Upper lobe of left lung (tissue), 6 donors: ENCODE results near the gene SMAD6. TPM values are rescaled to one million over a fixed set of nuclear protein-coding genes. Genes with fewer than 3 reads are reported as not detected.

ENCODE experiments used
- ATAC-seq, 2 donors: fragments of 200-7000 bp; cut with Tn5 transposase; one replicate each; pipeline ENCODE4 v1.9.1; 2022; ENCODE audit warnings: mild to moderate bottlenecking in 2 of 2, moderate library complexity in 2 of 2; ENCODE audit not compliant: low FRiP score in 2 of 2
- DNase-seq, 2 donors: peaks; one replicate each; pipeline ENCODE4 v3.0.0-alpha.2; 2019 to 2020
- H3K27ac ChIP-seq, 4 donors: fragments of 200-600 bp; sonication (generic); one replicate each; pipeline ENCODE4 v1.5.1; 2016 to 2019
- H3K27me3 ChIP-seq, 4 donors: fragments of 200-600 bp; sonication (generic); one replicate each; pipeline ENCODE4 v1.5.1; 2017 to 2019
- H3K36me3 ChIP-seq, 4 donors: fragments of 200-600 bp; sonication (generic); one replicate each; pipeline ENCODE4 v1.5.1; 2016 to 2019
- H3K4me1 ChIP-seq, 4 donors: fragments of 200-600 bp; sonication (generic); one replicate each; pipeline ENCODE4 v1.5.1; 2018 to 2019
- H3K4me3 ChIP-seq, 4 donors: fragments of 200-600 bp; sonication (generic); one replicate each; pipeline ENCODE4 v1.5.1; 2017 to 2019; ENCODE audit warnings: mild to moderate bottlenecking in 2 of 4, moderate library complexity in 1 of 4
- H3K9me3 ChIP-seq, 4 donors: fragments of 200-600 bp; sonication (generic); one replicate each; pipeline ENCODE4 v1.5.1; 2018 to 2019
- EP300 ChIP-seq, 4 donors: sonication (generic); formaldehyde crosslinking; IDR thresholded peaks; one replicate each; pipeline ENCODE4 v1.5.1; 2017; ENCODE audit warnings: antibody characterized with exemption in 4 of 4, control low read depth in 2 of 4
- POLR2A ChIP-seq, 4 donors: fragments of 450-650 bp; IDR thresholded peaks; one replicate each; pipeline ENCODE4 v1.5.1; 2016 to 2017; ENCODE audit warnings: antibody characterized with exemption in 4 of 4, mild to moderate bottlenecking in 2 of 4
- POLR2AphosphoS5 ChIP-seq, 2 donors: sonication (generic); formaldehyde crosslinking; IDR thresholded peaks; one replicate each; pipeline ENCODE4 v1.5.1; 2017; ENCODE audit warnings: antibody characterized with exemption in 2 of 2
- WGBS, 2 donors: methylation state at CpG; one replicate each; pipeline ENCODE4 v1.1.5; 2017 to 2018; 5-methylcytosine and 5-hydroxymethylcytosine counted together
- total RNA-seq, 6 donors: library from RNA; depleted of rRNA in 4 of 6; stranded (reverse); fragments of >200 nt in 4 of 6; gene quantifications; one replicate each; pipeline versions ENCODE4 v1.1.0 to v1.2.1, GENCODE V29; 2016 to 2021
- TF ChIP-seq, protein P1 (sequence below), 6 experiments: fragments of 450-650 bp in 4 of 6; fragments of 200-600 bp in 2 of 6; sonication (generic) in 2 of 6; IDR thresholded peaks; one replicate each; pipeline ENCODE4 v1.5.1; 2016 to 2019; ENCODE audit warnings: antibody characterized with exemption in 6 of 6
- donor health status: DM: no; HTN: no; CAD: no; lungs with moderate emphysema.
- donor health status: DM: no; HTN: yes; CAD: no; lungs with severe emphysema.

SMAD6 gene
- total RNA-seq, 6 donors from 2014 or later, result 76.6 to 377 (median 102) TPM

DNA sequence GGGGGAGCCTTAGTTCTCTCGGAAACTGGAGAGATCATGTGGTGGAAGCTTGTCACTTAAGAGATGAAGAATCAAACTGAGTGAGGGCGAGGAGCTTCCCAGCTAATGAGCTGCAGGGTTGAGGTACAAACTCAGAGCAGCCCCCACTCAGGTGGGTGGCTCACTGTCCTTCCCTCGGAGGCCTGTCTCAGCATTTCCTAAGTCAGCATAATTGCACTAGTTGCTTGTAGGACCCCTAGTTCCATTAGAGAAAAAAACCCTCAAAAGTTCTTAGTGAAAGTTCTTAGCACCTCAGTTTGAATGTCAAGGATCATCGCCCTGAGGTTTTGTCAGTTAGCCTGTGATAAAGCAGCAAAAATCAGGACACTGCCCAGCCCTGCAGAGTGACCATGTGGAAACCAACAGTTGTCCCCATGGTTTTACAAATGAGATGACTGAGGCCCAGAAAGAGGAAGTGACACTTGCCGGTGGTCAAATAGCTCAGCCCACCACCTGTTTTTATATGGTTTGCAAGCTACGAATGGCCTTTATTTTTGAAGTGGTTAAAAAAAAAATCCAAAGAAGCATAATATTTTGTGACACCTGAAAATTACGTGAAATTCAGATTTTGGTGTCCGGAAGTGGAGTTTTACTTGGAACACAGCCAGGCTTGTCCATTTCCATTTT is 11.9 kb downstream of the SMAD6 start:
- DNase-seq, result no peak
- no peak for ATAC-seq
- Histone ChIP-seq H3K4me1 (peaks cover 43 to 77% (median 66%) of the 10 kb centered on the region in 4 donors), H3K36me3 (peaks cover 0 to 56% (median 8%) of the 10 kb centered on the region in 4 donors), H3K27me3 (no peaks in the 10 kb centered on the region), H3K9me3 (no peaks in the 10 kb centered on the region), H3K4me3 (peak overlapping the region in 1 of 4 donors; percentile 90), H3K27ac (peak overlapping the region; percentile 28 to 71 (median 30))
- no peak for TF ChIP-seq POLR2A (IDR thresholded peaks at IDR 0.05)
- TF ChIP-seq POLR2AphosphoS5 (IDR thresholded peaks at IDR 0.05), result no peak
- TF ChIP-seq, protein P1, sequence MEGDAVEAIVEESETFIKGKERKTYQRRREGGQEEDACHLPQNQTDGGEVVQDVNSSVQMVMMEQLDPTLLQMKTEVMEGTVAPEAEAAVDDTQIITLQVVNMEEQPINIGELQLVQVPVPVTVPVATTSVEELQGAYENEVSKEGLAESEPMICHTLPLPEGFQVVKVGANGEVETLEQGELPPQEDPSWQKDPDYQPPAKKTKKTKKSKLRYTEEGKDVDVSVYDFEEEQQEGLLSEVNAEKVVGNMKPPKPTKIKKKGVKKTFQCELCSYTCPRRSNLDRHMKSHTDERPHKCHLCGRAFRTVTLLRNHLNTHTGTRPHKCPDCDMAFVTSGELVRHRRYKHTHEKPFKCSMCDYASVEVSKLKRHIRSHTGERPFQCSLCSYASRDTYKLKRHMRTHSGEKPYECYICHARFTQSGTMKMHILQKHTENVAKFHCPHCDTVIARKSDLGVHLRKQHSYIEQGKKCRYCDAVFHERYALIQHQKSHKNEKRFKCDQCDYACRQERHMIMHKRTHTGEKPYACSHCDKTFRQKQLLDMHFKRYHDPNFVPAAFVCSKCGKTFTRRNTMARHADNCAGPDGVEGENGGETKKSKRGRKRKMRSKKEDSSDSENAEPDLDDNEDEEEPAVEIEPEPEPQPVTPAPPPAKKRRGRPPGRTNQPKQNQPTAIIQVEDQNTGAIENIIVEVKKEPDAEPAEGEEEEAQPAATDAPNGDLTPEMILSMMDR (IDR thresholded peaks at IDR 0.05), result no peak
- no peak for TF ChIP-seq EP300 (IDR thresholded peaks at IDR 0.05)
- WGBS, 2 donors, result 58 to 60% methylated on average over 8 of the region's 8 CpGs

DNA sequence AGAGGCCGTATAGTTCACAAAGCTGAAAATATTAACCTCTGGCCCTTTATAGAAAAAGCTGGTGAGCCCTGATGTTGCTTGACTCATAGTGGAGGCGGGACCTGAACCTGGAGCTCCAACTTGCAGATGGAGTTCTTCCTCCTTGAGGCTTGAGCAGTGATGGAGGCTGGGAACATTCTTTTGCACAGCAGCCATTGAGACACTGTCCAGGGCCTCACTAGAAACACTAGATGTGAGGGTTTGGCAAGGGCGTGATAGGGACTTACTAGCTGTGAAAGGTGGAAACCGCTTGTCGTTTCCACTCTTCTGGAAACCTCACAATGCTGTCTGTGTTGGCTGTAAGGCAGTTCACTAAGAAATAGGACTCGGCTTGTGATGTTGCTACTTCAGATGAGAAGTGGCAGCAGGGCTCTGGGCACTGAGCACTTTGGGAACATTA is 12.5 kb downstream of the SMAD6 start:
- H3K4me1 ChIP-seq, result peaks cover 48 to 80% (median 71%) of the 10 kb centered on the region in 4 donors
- ATAC-seq, result peak; percentile 11 to 31
- peak in 1 of 2 donors; percentile 65 for DNase-seq
- TF ChIP-seq, protein P1 (IDR thresholded peaks at IDR 0.05), result no peak
- TF ChIP-seq EP300 (IDR thresholded peaks at IDR 0.05), result no peak
- TF ChIP-seq POLR2AphosphoS5 (IDR thresholded peaks at IDR 0.05), result no peak
- no peak for TF ChIP-seq POLR2A (IDR thresholded peaks at IDR 0.05)
- H3K27ac ChIP-seq, result peak overlapping the region; percentile 26 to 71 (median 30)
- peak overlapping the region in 1 of 4 donors; percentile 90 for H3K4me3 ChIP-seq
- WGBS, 2 donors, result 42 to 62% methylated on average over 6 of the region's 6 CpGs
- H3K36me3 ChIP-seq, result peaks cover 0 to 56% (median 11%) of the 10 kb centered on the region in 4 donors
- H3K27me3 ChIP-seq, result no peaks in the 10 kb centered on the region
- H3K9me3 ChIP-seq, result no peaks in the 10 kb centered on the region

DNA sequence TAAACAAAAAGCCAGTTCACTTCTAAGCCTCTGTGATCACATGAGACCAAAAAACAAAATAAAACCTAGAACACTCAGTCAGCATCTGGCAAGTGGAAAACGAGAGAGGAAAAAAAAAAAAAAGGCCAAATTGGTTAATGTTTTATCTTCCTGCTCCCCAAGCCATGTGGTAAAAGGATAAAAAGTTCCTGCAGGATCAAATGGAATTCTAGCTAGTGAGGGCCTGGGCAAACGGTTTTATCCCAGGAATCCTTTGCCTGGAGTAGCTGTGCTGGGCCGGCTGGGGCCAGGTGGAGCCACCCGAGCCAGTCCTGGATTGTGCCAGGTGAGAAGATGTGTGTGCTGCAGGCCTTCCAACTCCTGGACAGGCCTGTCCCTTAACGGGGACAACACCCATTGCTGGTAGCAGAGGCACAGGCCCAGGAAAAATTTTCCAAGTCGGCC is 13.2 kb downstream of the SMAD6 start:
- 31 to 53% methylated on average over 6 of the region's 6 CpGs for WGBS, 2 donors
- Histone ChIP-seq H3K36me3 (peaks cover 0 to 63% (median 11%) of the 10 kb centered on the region in 4 donors), H3K4me3 (peak overlapping the region in 1 of 4 donors; percentile 90), H3K9me3 (no peaks in the 10 kb centered on the region), H3K27me3 (no peaks in the 10 kb centered on the region), H3K27ac (peak overlapping the region; percentile 28 to 71 (median 49)), H3K4me1 (peaks cover 48 to 86% (median 72%) of the 10 kb centered on the region in 4 donors)
- ATAC-seq (no peak), DNase-seq (peak in 1 of 2 donors; percentile 54)
- TF ChIP-seq POLR2A (IDR thresholded peaks at IDR 0.05), result no peak
- no peak for TF ChIP-seq POLR2AphosphoS5 (IDR thresholded peaks at IDR 0.05)
- TF ChIP-seq, protein P1 (IDR thresholded peaks at IDR 0.05), result no peak
- TF ChIP-seq EP300 (IDR thresholded peaks at IDR 0.05), result no peak

DNA sequence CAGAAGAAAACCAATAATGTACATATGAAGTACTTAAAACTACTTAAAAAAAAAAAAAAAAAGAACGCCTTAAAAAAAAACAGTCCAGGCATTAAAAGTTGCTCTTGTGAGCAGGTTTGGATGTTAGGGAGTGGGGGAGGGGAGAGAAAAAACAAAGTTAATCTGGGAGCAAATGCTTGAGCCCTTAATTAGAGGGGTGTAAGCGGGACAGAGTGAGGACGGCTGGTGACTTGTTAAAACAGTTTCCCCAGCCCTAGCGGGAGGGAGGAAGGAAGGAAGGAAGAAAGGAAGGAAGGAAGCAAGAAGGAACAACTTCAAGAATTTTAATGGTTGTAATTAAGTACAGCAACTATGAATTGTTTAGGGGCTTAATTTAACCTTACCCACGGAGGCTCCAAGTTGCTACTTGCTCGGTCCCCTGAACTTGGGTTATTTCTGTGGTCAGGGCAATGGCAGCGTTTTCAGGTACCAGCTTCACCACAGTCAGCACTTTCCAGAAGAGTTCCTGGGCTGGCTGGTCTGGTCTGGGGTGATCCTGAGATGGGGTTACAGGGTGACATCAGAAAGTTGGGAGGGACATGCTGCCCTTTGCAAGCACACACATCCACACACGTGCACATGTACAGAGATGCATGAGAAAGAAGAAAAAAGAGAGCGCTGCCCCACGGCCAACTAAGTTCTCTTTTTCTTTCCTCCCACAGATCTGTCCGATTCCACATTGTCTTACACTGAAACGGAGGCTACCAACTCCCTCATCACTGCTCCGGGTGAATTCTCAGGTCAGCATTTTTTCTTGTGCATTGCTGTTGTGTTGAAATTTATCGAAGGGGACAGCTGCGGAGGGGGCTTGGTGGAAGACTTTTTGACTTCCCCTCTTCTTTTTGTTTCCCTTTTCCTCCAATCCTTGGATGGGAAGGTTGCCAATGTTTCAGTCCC is 14.0 kb downstream of the SMAD6 start:
- Histone ChIP-seq H3K27me3 (no peaks in the 10 kb centered on the region), H3K4me3 (peak overlapping the region in 2 of 4 donors; percentile 1 to 90), H3K9me3 (no peaks in the 10 kb centered on the region), H3K27ac (peak overlapping the region; percentile 12 to 28 (median 22)), H3K4me1 (peaks cover 56 to 89% (median 78%) of the 10 kb centered on the region in 4 donors), H3K36me3 (peaks cover 0 to 69% (median 13%) of the 10 kb centered on the region in 4 donors)
- TF ChIP-seq POLR2AphosphoS5 (IDR thresholded peaks at IDR 0.05) (no peak), EP300 (IDR thresholded peaks at IDR 0.05) (no peak), POLR2A (IDR thresholded peaks at IDR 0.05) (no peak)
- TF ChIP-seq, protein P1 (IDR thresholded peaks at IDR 0.05), result no peak
- 39 to 45% methylated on average over 15 of the region's 15 CpGs for WGBS, 2 donors
- DNase-seq (no peak), ATAC-seq (peak in 1 of 2 donors; percentile 24)
